NCI-H2029 (cell line): ENCODE measurements around the gene LHB.

ENCODE experiments used
- DNase-seq: peaks from one replicate; lab custom pipeline; 2025; lab: John Stamatoyannopoulos, UW

LHB gene

DNA sequence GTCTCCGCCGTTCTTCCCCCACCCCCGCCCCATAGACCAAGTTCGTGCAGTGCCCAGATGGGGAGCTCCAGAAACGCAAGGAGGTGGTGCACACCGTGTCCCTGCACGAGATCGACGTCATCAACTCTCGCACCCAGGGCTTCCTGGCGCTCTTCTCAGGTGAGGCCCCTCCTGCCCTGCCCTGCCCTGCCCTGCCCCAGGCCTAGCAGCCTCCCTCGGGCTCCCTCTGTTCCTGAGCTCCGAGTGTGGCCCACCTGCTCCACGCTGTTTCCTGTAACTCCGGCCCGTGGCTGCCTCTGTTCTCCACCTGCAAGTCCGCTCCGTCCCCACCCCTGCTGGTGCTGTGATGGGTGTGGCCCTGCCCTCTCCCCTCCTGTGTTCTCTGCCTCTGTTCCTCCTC is 6.4 kb downstream of the LHB start:
- no peak for DNase-seq

DNA sequence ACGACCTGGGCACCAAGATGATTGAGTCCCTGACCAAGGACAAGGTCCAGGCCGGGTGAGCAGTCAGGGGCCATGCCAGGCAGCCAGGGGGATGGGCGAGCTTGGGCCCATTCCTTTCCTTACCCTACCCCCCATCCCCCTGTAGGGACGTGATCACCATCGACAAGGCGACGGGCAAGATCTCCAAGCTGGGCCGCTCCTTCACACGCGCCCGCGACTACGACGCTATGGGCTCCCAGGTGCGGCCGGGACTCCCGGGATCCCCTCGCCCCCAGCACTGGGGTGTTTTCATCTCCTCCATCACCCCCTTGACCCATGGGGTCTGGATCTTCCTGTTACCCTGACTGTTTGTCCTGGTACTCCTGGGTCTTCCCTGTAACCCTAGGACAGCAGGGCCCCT is 7.1 kb downstream of the LHB start:
- no peak for DNase-seq

DNA sequence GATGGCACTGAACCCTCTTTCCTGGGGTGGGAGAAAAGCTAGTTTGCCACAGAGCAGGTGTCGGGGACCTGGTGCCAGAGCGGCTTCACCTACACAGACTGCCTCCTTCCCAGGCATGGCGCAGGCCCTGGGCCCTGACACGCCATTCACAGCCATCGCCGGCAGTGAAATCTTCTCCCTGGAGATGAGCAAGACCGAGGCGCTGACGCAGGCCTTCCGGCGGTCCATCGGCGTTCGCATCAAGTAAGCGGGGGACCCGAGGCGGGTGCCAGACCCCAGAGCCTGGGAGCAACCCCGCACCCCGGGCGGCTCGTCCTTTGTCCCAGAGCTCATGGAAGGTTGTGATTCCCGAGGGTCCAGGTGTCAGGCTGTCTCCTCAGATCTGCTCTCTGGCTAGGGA is 10.0 kb downstream of the LHB start:
- no peak for DNase-seq

DNA sequence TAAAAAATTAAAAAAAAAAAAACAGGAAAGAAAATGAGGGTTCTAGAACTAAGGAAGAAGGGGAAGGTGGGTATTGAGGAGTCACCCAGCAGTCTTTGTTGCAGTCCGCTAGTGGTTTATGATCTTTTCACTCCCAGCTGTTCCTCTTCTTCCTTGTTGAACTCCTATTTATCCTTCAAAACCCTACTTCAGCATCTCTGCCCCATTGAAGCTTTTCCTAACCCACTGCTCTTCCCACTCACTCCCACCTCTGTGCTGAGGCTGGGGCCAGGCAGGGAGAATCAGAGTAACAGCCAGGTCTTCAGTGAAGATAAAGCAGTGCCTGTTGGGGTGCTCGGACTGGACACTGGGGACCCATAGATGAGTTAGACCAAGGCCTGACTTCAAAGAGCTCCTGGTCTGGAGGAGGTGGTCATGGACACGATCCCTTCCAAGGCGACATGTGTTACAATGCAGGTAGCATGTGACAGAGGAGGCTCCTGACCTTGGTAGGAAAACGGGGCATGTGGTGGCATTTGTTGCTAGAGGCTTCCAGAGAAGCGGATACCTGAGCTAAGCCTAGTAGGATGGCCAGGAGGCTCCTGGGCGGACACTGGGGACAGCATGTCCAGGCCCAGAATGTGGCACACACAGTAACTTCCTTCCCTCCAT is 11.8 kb downstream of the LHB start:
- no peak for DNase-seq

DNA sequence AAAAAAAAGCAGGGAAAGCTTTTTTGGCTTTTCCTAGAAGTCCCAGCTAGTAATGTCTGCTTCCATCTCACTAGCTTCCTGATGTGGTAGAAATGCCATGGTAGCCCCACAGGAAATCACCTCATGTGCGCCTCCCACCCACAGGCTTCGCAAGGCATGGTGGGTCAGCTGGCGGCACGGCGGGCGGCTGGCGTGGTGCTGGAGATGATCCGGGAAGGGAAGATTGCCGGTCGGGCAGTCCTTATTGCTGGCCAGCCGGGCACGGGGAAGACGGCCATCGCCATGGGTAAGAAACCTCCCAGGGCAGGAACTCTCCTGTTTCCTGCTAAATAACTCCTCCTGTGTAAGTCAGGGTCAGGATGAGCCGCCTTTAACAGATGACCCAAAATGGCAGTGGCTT is 12.8 kb downstream of the LHB start:
- no peak for DNase-seq

DNA sequence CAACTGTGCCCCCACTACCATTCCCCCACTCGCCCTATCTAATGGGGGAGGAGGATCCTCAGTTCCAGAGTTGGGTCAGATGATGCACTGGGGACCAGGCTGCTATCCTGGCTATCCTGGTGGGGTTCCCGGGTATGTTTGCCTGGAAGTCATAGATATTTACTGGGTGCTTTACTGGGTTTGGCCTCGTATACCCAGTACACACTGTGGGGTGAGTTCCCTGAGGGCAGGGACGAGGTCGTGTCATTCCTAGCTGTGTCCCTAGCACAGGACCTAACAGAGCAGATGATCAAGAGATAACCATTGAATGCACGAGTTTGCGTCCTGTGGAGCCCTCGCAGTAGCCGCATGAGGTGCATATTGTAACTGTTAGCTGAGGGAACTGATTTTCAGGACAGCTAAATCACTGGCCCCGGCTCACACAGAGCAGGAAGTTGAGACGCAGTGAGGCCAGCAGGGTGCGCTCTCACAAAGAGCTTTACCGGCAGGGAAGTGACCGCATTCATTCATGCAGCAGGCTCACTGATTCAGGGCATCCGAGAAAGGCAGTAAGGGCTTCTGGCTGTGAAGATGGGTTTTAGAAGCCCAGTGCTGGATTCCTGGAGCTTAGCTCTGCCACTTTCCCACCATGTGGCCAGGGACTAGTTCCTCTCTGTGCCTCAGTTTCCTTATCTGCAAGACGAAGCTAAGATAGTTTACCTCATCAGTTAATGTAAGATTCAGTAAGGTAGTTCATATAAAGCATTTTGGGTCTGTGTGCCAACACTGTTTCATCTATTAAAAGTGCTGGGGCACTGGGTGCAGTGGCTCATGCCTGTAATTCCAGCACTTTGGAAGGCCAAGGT is 17.2 kb downstream of the LHB start:
- no peak for DNase-seq

DNA sequence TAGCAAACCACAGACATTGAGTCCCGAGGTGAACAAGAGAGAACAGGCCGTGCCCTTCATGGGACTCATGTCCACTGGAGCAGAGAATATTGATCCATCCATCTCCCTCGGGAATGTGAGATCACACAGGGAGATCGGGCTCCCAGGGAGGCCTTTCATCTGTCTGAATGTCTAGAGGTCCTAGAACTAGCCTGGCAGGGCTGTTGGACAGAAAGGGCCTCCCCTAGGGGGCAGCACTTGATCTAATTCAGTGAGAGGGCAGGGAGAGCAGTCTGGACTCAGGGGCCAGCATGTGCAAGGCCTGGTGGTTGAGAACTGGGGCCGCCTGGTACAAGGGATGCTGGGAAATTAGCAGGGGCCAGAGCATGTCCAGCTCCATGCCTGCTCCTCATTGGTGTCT is 18.9 kb downstream of the LHB start:
- no peak for DNase-seq

DNA sequence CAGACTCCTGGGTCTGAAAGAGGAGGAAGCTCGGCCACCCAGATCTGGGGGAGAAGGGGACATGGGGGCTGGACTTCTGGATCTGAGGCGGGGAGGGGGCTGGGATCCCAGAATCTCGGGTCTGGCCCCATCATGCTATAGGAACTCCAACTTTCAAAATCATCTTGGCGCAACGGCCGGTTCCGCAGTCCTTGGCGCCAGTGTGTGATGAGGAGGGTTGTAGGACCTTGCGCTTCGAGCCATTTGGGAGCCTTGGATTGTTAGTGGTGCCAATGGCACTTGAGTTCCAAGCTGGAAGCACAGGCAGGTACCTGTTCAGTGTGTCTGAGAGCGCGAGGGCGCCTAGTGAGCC is 22.9 kb downstream of the LHB start:
- no peak for DNase-seq

DNA sequence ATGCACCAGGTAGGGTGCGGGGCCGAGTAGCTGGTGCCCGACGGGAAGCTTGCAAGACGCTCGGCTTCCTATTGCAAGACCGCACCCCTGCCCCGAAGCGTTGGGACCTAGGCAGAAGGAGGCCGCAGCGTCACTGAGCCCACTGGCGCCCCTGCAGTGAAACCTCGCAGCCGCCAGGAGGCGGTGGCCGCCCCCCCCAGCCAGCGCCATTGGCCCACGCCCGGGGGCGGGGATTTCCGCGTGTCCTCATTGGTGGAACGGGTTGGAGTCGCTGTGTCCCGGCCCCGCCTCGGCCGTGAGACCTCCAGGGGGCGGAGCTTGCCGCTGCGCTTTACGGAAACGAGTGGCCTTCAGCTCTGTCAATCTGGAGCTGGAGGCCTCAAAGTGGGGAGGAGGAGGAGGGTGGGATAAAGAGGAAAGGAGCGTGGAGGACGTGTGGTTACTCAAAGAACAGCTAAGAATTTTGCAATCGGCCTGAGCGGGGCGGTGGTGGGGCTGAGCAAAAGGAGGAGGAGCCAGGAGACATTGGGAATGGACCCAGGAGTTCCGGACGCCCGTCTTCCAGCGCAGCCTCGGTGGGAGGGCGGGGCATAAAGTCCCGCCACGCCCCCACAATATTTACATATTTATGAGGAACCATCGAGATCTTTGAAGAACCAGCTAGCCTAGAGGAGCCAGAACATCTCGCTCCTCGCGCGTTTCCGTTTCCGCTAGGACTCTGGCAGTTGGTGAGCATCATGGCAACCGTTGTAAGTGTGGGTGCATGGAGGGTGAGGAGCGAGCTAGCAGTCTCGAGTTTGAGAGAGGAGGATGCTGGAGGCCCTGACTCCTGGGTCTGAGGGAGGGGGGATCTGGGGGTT is 23.5 kb downstream of the LHB start, which contains the start of the genes GYS1 and RUVBL2:
Gene GYS1 (minus strand): TSS at position 135 of the 860 bp plus-strand sequence. CDS start 197 bp downstream, outside the sequence.
Gene RUVBL2 (plus strand): TSS at position 713 of the 860 bp plus-strand sequence. CDS start 25 bp downstream, at position 738.
- DNase-seq = peak; percentile 99

DNA sequence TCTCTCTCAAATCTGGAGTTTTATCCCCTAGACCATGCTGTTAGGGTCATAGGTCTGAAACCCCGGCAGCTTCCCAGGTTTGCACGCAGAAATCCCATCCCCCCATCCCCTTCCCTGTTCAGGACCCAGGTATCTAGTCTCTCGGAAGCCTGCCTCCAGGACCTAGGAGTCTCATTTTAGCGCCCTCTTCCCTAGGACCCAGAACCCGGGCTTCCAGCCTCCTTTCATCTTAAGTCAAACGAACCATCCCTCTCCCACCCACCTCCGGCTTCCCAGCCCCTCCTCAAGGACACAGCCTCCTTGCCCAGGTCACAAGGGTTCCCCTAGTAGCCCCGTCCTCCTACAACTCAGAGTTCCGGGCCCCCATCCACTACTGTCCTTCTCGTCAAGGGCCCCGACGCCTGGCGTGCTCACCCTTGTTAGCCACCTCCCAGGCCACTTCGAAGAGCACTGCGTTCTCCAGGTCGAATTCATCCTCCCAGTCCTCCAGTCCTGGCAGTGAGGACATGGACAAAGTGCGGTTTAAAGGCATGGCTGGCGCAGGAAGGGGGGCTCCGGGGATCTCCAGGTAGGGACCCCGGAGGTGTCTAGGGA is 24.2 kb downstream of the LHB start:
- DNase-seq = no peak

DNA sequence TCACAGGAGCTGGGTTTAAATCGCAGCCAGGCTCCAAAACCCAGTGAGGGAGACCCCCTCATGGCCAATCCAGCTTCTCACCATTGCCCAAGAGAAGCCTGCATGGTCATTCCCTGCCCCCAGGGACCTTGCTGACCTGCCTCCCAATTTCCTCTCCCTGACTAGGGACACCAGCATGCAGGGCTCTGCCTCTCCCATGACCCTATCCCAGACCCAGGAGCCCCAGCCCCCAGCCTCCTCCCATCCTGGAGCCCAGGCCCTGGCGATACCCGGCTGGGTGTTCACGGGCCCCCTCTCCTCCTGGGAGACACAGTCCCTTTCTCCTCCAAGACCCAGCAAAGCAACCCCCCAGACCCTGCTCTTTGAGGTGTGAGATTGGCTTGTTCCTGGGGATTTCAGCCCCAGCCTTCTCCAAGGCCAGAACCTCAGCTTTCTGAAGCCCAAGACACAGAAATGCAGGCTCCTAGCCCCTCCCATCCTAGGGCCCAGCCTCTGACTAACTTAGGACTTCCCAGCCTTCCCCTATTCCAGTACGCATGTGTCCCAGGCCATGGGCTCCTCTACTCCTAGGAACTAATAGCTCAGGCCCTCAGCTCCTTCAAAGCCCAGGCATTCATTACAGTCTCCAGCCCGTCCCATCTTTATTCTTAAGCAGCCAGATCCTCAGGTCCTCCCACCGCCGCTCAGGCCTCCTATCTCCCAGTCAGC is 24.9 kb downstream of the LHB start:
- no peak for DNase-seq

DNA sequence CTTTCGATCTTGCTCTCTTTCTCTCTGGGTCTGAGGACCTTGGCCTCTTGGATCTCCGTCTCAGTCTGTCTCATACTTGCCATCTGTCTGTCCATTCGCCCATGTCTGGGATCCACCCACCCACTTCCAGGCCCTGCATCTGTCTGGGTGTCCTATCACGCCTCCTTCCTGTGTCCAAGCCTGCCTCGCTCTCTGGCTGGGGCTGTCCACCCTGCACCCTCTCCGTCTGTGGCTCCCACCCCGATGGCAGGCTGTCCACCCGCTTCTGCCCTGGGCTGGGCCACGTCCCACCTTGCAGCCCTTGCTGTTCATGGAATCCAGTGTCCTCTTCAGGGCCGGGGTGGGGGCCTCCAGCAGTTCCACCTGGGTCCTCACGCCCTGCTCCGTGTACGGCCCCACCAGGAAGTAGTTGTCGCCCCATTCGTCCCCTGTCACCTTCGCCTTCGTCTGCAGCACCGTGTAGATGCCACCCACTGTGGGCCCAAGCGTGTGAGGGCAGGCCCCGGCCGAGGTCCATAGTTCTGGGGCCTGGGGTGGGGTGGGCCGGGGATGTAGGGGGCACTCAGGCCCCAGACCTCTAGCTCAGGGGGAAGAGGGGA is 25.8 kb downstream of the LHB start:
- no peak for DNase-seq

DNA sequence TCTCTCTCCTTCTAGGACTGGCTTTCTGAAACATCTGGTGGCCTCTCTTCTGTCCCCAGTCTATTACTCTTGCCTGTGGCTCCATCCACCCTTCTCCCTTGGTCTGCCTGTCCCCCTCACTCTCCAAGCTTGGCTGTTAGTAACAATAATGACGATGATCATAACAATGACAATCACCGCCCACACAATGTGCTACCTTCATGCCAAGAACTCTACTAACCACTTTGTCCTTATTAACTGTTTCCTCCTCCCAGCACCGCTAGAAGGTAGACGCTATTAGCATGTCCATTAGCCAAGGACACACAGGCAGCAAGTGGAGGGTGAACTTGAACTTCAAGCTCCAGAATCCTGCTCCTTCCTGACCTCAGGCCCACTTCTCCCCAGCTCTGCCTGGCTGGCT is 26.5 kb downstream of the LHB start:
- no peak for DNase-seq

DNA sequence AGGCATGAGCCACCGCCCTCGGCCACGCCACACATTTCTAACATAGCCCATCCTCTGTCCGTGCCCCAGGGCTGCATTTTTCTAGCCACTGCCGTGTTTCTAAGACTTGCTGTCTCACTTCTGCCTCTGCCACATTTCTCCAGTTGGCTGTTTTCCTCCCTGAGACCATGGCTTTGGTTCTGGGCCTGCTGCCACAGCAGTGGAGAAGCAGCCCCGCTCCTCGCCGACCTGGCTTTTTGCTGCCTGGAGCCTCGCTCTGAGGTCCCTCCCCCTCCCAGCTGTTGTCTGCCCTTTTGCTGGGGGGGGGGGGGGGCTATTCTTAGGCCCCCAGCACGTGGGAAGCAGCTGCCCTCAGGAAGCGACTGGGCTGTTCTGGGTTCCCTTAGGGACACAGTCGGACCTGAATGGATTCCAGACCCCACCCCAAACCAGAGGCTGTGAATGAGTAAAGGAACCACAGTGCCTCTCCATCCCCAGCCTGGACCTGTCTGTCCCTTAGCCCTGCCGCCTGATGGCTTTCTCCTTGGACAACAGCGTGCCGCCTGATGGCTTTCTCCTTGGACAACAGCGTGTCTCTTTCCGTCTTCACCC is 27.1 kb downstream of the LHB start:
- no peak for DNase-seq

DNA sequence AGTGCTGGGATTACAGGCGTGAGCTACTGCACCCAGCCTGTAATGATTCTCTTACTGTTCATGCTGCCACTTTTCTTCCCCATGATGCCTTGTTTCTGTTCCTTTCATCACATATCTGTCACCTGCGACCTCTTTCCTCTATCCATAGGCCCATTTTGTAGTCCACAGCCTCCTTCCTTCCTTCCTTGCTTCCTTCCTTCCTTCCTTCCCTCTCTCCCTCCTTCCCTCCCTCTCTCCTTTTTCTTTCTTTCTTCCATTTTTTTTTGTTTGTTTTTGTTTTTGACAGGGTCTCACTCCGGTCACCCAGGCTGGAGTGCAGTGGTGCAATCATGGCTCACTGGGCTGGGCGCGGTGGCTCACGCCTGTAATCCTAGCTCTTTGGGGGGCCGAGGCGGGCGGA is 28.0 kb downstream of the LHB start:
- DNase-seq = no peak

DNA sequence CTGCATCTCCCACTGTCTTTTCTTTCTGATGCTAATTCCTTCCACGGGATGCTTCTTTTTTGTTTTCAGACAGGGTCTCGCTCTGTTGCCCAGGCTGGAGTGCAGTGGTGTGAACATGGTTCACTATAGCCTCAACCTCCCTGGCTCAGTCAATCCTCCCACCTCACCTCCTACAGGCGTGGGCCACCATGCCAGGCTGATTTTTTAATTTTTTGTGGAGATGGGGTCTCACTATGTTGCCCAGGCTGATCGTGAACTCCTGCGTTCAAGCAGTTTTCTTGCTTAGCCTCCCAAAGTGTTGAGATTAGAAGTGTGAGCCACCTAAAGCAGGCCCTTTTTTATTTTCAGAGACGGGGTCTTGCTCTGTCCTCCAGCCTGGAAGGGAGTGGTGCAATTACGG is 28.6 kb downstream of the LHB start:
- DNase-seq = no peak

DNA sequence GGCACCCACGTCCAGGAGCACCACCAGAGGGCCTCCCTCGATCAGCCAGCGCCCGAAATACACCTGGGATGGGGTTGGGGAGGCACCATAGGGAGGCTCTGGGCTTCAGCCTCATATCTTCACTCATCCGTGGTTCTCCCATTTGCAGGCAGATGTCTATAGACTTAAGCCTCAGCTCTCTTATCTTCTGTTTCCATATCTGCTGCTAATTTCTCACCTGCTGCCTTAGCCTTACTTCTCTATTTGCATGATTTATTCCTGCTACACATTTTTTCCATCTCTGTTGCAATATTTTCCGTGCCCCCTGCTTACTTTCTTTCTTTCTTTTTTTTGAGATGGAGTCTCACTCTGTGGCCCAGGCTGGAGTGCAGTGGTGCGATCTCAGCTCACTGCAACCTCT is 29.6 kb downstream of the LHB start:
- no peak for DNase-seq

DNA sequence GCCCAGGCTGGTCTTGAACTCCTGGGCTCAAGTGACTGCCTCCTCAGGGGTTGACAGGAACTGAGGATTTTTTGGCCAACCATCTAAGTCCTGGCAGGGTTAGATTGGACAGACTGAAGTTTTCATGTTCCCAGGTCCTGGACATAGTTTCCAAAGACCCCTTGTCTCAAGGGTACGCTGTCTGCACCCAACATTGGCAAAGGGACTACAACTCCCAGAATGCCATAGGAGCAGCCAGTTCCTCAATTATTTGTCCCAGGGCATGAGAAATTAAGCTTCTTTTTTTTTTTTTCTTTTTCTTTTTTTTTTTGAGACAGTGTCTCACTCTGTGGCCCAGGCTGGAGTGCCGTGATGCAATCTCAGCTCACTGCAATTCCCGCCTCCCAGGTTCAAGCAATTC is 30.7 kb downstream of the LHB start:
- no peak for DNase-seq

DNA sequence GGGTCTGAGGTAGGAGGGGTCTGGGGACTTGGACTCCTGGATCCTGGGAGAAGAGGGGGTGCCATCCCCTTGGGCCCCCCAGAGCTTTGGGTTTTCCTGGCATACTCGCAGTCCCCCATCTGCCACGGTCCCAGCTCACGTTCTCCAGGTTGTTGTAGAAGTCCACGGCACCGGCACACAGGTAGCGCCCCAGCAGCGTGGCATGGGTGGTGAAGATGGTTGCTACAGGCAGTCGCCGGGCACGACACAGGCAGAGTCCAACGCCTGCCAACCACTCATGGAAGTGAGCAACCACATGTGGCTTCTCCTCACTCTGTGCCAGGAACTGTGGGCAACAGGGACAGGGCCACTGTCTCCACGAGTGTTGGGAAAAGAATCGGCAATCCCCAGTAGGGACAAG is 31.2 kb downstream of the LHB start:
- DNase-seq = no peak

DNA sequence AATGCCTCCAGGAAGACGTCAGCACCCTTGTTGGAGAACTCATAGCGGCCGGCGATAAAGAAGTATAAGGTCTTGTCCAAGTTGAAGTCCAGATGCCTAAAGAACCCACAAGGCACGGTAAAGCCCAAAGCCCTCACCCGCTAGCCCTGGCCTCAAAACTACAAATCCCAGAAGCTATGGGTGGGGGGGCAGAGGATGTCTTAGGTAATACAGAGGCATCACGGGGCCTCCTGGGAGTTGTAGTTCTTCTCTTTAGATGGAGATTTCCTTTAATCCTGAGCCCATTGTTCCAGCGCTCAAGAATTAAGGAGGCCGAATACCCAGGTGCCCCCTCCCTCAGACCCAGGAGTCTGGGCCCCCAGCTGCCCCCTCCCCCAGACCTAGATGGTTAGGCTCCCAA is 34.6 kb downstream of the LHB start:
- no peak for DNase-seq

DNA sequence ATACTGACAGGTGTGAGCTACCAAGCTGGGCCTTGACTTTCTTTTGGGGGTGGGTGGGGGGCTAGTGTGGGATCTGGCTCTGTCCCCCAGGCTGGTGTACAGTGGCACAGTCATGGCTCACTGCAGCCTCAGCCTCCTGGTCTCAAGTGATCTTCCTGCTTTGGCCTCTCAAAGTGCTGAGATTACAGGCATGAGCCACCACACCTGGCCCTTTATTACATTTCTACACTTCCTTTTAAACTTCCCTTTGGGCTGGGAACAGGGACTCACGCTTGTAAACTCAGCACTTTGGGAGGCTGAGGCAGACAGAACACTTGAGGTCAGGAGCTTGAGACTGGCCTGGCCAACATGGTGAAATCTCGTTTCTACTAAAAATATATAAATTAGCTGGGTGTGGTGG is 39.8 kb downstream of the LHB start:
- DNase-seq = no peak
